M059J (cell line): ENCODE results near the gene ALDH16A1. TPM values are rescaled to one million over a fixed set of nuclear protein-coding genes. Genes with fewer than 3 reads are reported as not detected.
"Not testable (repeated sequence)": the region's sequence is repeated elsewhere in the genome, so short reads cannot be mapped to it uniquely, and the experiment has no call there.

Source experiments
- DNase-seq: peaks from one replicate; pipeline ENCODE4 v3.0.0-alpha.2; 2012; ENCODE audit warnings: low read depth
- total RNA-seq: library from RNA; depleted of rRNA; stranded (reverse); fragments of >200 nt; shearing (Covaris generic); gene quantifications from 2 replicates; pipeline ENCODE4 v1.2.3, GENCODE V29; 2014

ALDH16A1 gene
- total RNA-seq, 1 experiment from 2014 or later, result 27.9 TPM

GRCh38 chr19:49462492-49462891 lies 9.5 kb downstream of the ALDH16A1 start:
- DNase-seq, result no peak

GRCh38 chr19:49463960-49464740 lies 11.1 kb downstream of the ALDH16A1 start:
- DNase-seq, result no peak

GRCh38 chr19:49465371-49465770 lies 12.3 kb downstream of the ALDH16A1 start:
- DNase-seq, result no peak

GRCh38 chr19:49468199-49468598 lies 15.2 kb downstream of the ALDH16A1 start:
- no peak for DNase-seq

GRCh38 chr19:49468746-49469447 lies 15.9 kb downstream of the ALDH16A1 start:
- peak; percentile 46 for DNase-seq

- DNase-seq, result peak; percentile 18
Observed at GRCh38 chr19:49469828-49470614, 17.0 kb downstream of the ALDH16A1 start.

GRCh38 chr19:49470615-49470978 lies 17.6 kb downstream of the ALDH16A1 start:
- DNase-seq, result no peak

- no peak for DNase-seq
Observed at GRCh38 chr19:49472936-49473335, 19.9 kb downstream of the ALDH16A1 start.

GRCh38 chr19:49473501-49473867 lies 20.5 kb downstream of the ALDH16A1 start:
- DNase-seq, result not testable (repeated sequence)

GRCh38 chr19:49473868-49474541 lies 21.0 kb downstream of the ALDH16A1 start, which contains the start of gene FLT3LG:
Gene FLT3LG (plus strand): TSS chr19:49474215. CDS start chr19:49474640, 425 bp downstream.
- peak; percentile 81 for DNase-seq

- no peak for DNase-seq
Observed at GRCh38 chr19:49474542-49474924, 21.5 kb downstream of the ALDH16A1 start.

GRCh38 chr19:49475191-49475917 lies 22.3 kb downstream of the ALDH16A1 start:
- DNase-seq, result no peak

GRCh38 chr19:49475995-49476880 lies 23.2 kb downstream of the ALDH16A1 start:
- DNase-seq, result no peak

GRCh38 chr19:49479975-49480628 lies 27.1 kb downstream of the ALDH16A1 start:
- no peak for DNase-seq

GRCh38 chr19:49481020-49481683 lies 28.1 kb downstream of the ALDH16A1 start:
- no peak for DNase-seq

GRCh38 chr19:49486232-49486631 lies 33.2 kb downstream of the ALDH16A1 start:
- DNase-seq, result no peak

- DNase-seq, result no peak
Observed at GRCh38 chr19:49486710-49487276, 33.8 kb downstream of the ALDH16A1 start.

GRCh38 chr19:49487277-49488045 lies 34.4 kb downstream of the ALDH16A1 start, which contains the start of gene RPL13A:
Gene RPL13A (plus strand): TSS chr19:49487608. CDS start chr19:49487630, 22 bp downstream.
- DNase-seq, result peak; percentile 99
